IPS-NIHi11 (cell line): ENCODE results near the gene ANKRD62.
A peak's percentile ranks its signal among the peaks of the same experiment; 100 is the strongest.
"Not testable (repeated sequence)": the region's sequence is repeated elsewhere in the genome, so short reads cannot be mapped to it uniquely, and the experiment has no call there.

Experiments used
- DNase-seq: peaks from one replicate; pipeline ENCODE4 v3.0.0; 2012; ENCODE audit warnings: mixed read lengths, low spot score

Gene ANKRD62

DNA sequence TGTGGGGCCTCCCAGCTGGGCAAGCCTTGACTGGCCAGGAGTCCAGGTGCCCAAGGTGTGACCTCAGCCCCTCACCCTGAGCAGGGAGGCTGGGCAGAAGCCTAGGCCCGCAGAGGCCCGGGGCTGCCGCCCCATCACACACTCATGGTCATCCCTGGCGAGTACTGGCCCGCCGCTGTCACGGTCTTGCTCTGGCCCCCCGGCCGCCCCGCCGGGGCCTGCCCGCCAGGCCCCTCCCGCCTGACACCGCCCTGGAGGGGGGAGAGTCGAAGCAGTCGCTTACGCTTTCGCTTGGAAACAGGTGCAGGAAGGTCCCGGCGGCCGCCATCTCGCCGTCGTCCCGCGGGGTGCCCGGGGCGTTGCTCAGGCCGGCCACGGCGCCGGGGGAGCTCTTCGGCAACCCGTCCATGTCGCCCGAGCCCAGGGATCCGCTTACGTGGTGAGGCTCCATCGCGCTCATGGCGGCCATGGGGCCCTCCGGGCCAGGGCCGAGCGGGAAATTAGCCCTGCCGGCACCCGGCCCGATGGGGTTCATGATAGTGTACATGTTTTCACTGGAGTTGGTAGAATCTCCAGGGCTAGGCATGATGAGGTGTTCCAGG, 26.6 kb upstream of the ANKRD62 start:
- DNase-seq = no peak

DNA sequence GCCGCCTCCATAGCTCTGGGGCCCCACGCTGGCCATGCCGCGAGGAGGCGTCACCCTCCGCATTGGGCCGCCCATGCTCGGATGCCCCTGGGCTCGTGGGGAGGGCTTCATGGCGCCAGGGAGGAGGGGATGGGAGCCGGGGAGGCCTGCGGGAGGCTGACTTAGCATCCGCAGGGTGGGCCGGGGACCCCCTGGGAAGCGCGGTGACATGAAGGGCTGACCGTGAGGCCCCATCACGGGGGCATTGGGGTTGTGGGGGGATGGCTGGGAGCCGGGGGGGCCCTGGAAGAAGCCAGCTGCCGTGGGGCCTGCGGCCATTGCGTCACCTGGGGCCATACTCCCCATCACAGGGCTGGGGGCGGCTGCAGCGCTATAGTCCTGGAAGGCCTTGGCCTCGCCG, 26.0 kb upstream of the ANKRD62 start:
- DNase-seq = no peak

DNA sequence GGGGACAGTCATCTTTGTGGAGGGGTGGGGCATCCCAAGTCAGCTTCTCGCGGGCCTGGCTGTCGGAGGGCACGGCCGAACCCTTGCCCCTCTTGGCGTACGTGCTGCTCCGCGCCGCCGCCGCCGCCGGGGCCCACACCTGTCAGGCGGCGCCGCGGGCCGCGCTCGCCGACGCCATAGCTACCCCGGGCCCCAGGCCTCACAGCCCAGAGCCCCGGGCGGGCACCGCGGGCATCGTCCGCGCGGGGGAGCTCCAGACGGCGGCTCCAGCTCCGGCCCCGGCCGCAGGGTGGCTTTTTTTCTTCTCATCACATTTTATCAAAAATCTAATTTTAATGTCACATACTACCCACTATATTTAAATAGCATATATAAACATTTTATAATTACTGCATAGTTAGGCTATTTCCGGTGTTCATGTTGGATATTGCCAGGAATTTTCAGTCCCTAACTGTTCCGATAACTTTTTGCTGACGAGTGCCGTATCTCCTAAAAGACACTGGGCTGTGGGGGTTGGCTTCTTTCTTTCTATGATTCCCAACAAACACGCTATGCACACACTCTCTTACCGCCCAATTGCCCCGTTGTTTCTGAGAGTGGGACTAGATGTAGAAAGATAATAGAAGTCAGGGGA, 25.2 kb upstream of the ANKRD62 start:
- DNase-seq = peak; percentile 61

DNA sequence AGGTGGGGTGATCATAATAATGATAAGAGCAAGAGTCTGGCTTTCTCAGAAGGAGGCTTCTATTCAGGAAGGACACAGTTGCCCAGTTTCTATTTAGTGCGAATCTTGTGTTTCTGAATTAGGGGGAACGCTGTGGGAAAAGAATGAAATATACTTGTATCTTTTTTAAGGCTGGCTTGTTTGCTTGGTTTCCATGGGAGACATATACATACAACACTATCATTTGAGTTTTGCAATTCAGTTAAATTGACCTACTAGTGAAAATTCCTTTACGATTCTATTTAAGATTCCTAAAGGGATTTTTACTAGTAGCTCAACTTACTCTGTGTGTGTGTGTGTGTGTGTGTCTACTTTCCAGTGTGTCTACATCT, 24.7 kb upstream of the ANKRD62 start:
- no peak for DNase-seq

DNA sequence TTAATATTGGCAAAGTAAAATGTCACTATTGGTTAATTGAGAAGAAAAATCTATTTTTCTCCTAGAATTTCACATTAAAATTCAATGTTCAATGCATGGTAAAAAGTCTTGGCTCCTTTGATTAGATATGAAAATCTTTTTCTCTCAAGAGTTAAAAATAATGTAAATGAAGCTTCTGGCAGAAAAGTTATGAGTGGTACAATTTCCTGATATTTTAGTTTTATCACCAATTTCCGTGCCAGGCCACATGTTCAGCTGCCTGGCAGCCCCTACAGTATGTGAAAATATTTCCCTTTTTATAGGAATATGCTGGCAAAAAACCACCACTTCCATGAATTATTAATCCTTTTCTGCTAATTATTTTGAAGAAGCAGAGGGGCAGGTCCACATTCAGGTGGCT, 22.6 kb upstream of the ANKRD62 start:
- not testable (repeated sequence) for DNase-seq

DNA sequence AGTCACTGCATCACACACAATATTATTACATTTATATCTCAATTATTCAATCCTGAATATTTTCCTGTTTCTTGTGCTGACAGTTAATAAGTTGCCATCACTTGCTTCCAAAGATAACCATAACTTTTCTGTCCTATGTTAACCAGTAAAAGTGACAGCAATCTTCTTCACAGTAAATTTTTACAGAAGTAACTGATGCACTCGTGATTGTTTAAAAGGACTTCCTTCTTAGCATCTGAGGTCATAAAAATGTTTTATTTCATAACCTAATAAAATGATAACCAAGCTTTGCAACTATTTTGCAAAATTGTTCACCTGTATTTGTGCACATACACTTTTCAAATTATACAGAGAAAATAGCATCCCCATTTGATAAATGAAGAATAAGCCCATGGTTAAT, 20.6 kb upstream of the ANKRD62 start:
- no peak for DNase-seq

DNA sequence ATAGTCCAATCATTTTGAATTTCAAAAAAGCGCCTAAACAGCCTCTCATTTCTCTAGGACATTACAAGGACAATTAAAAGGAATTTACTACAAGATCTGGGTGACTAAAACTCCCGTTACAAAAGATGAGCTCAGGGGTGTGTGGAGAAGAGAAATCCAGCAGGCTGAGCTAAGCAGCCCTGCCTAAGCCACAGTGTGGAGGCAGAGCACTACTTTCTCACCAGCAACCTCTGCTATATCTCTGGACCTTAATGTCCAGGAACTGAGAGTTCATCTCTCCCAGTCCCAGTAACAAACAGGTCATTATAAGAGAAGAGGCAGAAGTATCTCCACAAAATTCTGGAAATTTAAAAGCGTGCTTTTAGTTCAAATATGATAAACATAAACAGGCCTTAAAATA, 18.9 kb upstream of the ANKRD62 start:
- DNase-seq = no peak

DNA sequence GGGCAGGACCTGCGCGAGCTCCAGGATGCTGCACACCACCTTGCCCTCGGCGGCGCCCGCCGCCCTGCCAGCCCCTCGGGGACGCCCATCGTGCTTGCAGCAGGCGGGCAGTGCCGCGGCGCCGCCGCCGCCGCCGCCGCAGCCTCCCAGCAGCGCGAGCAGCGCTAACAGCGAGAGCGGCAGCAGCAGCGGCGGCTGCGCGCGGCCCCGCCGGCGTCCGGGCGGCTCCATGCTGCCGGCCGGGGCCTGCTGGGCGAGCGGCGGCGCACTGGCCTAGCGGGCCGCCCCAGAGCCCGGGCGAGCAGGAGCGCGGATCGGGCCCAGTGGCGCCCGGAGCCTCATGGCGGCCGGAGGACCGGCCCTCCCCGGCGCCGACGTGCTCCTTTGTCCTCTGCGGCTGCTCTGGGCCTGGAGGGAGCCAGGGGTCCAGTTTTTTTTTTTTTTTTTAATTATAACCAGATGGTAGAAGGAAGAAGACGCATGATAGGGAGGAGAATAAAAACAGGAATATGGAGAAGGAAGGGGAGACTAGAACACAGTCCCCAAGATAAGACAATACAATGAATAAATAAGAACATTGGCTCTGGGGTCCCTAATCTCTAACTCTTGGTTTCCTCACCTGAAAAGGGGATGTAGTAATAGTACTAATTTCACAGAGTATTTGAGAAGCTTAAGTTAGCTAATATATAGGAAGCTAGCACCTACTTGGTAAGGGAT, 17.1 kb upstream of the ANKRD62 start:
- DNase-seq = peak; percentile 86

DNA sequence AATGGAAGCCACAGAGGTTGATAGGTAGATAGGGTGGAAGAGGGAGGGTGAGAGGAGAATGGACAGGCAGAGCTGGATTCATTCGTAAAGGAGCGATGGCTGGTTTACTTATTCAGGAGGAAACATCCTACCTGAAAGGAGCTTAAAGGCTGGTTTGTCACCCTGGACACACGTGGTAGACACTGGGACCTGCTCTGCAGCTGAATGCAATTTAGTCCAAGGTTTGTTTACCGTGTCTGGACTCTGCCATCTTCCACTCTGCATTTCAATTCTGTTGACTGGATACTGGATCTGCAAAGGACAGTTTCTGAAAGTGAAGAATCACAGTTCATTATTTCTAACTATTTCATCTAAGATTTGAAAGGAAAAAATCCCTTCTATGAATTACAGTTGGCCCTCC, 15.6 kb upstream of the ANKRD62 start:
- DNase-seq = not testable (repeated sequence)

DNA sequence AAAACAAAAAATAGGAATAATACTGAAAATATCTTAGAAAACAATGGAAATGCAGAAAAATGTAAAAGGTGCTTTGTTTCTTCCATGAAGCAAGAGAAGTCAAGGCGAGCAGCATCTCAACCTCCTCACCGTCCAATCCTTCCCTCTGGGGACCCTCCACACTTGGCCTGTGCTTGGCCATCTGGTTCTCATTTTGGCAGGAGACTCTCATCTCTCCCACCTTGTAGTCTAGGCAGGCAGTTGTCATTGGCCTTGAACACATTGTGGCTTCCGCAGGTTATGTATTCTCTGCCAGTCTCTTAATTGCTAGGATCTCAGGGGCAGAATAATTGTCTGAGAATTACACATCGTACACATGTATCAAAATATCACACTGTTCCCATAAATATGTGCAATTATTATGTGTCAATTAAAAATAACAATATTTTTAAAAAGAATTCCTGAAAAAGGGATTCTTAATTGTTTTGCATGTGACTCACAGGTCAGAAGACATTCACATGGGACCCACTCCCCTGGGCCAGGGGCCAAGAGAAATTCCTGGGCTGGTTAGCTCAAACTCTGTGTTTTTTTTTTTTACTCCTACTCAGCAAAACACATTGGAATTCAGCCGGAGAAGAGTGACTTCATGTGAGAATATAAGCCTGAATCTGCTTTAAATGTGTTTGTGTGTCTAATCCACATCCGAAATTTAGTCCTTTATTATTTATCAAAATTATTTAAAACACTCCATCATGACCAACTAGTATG, 14.0 kb upstream of the ANKRD62 start:
- no peak for DNase-seq

DNA sequence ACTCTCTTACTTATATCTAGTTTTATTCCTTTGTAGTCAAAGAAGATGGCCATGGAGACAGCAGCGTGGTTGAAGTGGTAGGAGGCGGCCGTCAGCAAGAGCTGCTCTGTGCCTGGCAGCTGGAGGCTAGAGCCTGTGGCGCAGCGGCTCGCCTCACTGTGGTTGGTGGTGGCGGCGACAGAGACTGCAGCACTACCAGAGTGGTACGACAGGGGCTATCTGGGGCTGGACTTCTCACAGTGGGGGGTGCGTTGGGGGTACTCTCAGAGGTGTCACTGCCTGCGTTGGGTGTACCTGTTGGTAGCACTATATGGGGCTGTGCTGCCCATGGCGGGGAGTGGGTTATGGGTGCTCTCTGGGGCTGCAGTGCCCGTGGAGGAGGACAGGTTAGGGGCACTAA, 8.5 kb upstream of the ANKRD62 start:
- DNase-seq = no peak

DNA sequence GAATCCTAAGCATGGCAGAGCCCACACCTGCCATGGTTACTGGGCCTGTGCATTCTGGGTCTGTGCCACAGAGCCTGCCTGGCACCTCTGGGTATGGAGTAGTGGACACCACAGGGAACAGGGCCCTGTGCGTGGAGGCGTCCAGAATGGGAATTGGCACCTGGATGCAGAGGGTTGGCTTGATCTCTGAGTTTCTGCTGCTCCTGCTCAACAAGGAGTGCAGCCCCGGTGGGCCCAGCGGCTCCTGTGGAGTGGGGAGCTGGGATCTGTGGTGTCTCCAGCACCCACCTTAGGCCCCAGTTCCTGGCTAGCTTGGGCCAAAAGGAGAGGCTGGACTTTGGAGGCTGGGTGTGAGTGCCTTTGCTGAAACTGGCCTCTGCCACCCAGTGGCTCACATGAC, 7.9 kb upstream of the ANKRD62 start:
- DNase-seq = no peak

DNA sequence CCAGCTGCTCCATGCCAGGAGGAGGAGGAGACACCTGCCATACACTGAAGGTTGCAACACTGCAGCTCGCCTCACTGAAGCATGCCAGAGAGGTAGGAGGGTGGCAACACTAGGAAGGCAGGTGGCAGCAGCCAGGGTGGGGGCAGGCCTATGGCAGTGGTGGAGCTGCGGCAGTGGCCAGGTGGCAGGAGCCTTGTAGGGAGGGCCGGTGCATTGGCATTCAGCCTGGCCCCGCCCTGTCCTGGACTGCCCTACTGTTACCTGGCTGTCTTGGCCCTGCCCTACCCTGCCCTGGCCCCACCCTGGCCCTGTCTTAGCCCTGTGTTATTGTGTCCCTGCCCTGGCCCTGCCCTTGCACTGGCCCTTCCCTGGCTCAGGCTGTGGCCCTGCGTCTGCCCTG, 7.4 kb upstream of the ANKRD62 start:
- peak; percentile 38 for DNase-seq

DNA sequence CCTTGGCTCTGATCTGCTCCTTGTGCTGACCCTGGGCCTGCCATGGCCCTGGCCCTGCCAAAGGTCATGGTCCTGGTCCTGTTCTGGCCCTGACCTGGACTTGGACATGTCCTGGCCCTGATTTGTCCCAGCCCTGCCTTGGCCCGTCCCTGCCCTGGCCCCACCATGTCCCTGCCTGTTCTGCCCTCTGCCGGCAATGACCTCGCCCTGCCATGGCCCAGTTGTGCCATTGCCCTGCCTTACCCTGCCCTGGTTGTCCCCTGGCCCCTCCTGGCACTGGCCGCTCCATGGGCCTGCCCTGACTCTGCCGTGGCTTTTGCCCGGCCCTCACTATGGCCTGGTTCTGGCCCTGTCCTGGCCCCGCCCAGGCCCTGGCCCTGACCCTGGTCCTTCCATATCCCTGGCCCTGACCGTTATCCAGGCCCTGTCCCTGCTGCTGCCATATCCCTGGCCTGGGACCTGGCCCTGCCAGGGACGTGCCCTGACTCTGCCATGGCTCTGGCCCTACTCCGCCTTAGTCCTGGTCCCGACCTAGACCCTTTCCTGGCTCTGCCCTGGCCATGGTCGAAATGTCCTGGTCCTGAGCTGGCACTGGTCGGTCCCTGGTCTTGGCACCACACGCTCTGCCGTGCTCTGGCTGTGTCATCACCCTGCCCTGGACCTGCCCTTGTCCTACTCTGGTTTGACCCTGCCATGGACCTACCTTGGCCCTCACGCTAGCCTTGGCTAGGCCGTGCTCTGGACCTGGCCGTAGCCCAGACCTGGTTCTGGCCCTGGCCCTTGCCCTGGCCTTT, 6.8 kb upstream of the ANKRD62 start:
- DNase-seq = no peak

DNA sequence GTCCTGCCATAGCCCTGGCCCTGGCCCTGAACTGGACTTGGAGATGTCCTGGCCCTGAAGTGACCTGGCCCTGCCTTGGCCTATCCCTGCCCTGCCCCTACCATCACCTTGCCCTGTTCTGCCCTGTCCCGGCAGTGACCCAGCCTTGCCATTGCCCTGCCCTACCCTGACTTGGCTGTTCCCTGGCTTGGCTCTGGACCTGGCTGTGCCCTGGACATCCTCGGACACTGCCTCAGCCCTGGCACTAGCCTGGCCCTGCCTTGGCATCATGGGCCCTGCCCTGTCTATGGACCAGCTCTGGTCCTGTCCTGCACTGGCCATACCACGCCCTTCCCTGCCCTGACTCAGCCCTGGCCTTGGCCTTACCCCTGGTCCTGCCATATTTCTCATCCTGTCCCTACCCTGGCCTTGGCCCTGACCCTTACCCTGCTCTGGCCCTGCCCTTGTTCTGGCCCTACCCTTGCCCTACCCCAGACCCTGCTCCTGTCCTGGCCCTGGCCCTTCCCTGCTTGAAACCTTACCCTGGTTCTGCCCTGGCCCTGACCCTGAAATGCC, 6.1 kb upstream of the ANKRD62 start:
- no peak for DNase-seq

DNA sequence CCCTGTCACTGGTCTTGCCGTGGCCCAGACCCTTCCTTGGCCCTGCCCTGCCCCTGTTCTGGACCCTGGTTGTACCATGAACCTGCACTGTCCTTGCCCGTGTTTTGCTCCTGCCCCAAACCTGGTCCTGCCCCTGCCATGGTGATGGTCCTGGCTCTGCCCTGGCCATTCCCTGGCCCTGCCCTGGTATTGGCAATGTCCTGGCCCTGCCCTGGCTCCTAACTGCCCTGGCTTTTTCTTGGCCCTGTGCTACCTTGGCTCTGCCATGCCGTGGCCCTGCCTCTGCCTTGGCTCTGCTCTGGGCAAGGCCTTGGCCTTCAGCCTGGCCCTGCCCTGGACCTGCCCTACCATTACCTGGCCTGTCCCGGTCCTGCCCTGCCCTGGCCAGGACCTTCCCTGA, 5.5 kb upstream of the ANKRD62 start:
- DNase-seq = no peak

DNA sequence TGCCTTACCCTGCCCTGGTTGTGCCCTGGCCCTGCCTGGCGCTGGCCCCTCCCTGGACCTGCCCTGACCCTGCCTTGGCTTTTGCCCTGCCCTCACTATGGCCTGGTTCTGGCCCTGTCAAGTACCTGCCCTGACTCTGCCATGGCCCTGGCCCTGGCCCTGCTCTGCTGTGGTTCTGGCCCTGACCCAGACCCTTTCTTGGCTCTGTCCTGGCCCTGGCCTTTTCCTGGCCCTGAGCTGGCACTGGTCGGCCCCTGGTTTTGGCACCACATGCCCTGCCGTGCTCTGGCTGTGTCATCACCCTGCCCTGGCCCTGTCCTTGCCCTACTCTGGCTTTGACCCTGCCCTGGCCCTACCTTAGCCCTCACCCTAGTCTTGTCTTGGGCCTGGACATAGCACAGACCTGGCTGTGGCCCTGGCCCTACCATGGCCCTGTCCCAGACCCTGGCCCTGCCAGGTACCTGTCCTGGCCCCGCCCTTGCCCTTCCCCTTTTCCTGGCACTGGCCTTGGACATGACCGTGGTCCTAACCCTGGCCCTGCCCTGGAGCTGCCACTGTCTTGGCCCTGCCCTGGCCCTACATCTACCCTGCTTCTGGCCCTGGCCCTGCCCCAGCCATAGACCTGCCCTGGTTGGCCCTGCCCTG, 4.8 kb upstream of the ANKRD62 start:
- no peak for DNase-seq

DNA sequence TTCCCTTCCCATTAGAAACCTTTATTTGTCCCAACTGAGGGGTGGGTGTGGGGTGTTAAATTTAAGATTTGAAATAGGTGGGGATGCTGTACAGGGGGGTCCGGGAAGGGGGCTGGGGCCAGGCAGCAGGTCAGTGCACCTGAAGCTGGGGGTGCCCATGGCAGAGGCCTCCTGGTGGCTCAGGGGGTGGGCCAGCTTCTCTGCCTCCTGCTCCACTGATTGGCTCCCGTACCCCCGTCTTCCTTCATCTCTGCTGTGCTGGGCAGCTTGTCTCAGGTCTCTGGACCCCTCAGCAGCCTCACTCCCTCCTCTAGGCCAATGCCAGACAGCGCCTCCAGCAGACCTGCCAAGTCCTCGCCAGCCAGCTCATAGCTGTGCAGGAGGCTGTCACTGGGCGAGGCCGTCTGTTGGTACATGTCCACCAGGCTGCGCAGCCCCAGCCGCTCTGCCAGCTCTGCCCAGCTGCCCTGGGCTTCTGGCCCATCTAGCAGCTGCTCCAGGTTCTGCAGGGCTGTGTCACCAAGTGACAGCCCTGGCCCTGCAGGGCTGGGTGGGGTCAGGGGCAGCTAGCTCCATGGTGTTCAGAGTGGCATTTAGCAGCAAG, 2.0 kb upstream of the ANKRD62 start:
- no peak for DNase-seq

DNA sequence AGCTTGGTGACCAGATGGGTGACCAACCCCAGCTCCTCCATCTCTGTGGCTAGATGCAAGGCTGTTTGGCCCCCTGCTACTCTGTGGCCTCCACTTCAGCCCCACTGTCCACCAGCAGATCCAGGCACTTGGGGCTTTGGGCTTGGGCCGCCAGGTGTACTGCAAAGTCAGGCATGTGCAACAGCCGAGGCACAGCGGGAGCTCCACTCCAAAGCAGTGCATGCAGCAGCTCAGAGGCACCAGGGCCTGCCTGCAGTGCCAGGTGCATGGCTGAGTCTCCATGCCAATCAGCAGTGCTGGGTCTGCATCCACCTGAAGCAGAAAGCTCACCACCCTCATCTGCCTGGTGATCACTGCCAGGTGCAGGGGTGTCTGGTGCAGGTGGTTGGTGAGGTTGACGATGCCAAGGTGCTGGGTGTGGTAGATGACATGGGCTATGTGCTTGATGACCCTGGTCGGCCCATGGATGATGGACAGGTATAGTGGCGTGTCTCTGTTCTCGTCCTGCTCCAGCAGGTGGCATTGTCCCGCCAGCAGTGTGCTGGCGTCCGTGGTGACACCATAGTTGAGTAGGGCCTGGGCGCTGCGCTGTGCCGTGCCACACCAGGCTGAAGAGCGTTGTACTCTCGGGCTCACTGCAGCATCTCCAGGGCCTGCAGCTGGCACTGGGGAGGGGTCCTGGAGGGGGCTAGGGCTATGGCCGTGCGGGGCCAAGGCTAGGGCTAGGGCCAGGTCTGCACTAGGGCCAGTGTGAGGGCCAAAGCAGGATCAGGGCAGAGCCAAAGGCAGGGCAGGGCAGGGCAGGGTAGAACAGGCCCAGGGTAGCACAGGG, 1.0 kb upstream of the ANKRD62 start:
- peak; percentile 80 for DNase-seq

DNA sequence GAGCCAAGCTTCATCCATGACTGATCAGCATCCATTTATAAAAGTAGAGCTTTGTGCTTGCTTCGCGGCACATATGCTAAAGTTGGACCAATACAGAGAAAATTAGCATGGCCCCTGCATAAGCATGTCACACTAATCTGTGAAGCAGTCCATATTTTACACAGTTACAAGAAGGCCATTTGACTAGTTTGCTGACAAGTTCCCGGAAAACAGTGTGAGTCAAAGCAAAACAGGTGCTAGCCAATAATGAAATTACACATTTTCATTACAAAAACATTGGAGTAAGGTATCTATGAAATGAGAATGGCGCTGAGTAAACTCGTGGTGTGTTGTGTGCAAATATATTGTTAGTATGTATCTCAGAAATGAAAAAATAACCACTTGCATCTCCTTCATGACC, 4.7 kb downstream of the ANKRD62 start:
- no peak for DNase-seq
